Left lung (tissue), 10 donors: ENCODE results near the gene MOB3A. TPM values are rescaled to one million over a fixed set of nuclear protein-coding genes. Genes with fewer than 3 reads are reported as not detected.
A peak's percentile ranks its signal among the peaks of the same experiment; 100 is the strongest.

ENCODE experiments used
- ATAC-seq: fragments of 200-7000 bp; cut with Tn5 transposase; one replicate; pipeline ENCODE4 v1.9.1; 2020; ENCODE audit warnings: moderate library complexity
- DNase-seq, 4 donors: peaks; one replicate each; pipeline ENCODE4 v3.0.0-alpha.2; 2013 to 2020
- H3K27ac ChIP-seq, 2 donors: fragments of 200-600 bp; sonication (generic) in 1 of 2; one replicate each; pipeline versions ENCODE4 v1.5.0 to v1.8.0; 2020 to 2021
- H3K27me3 ChIP-seq, 2 donors: fragments of 200-600 bp; sonication (generic) in 1 of 2; one replicate each; pipeline versions ENCODE4 v1.5.0 to v1.8.0; 2020 to 2021
- H3K36me3 ChIP-seq, 2 donors: fragments of 200-600 bp; sonication (generic) in 1 of 2; one replicate each; pipeline versions ENCODE4 v1.5.0 to v1.8.0; 2020 to 2021
- H3K4me1 ChIP-seq, 2 donors: fragments of 200-600 bp; one replicate each; pipeline ENCODE4 v1.8.0; 2021
- H3K4me3 ChIP-seq, 2 donors: fragments of 200-600 bp; sonication (generic) in 1 of 2; one replicate each; pipeline versions ENCODE4 v1.5.0 to v1.8.0; 2020 to 2021; ENCODE audit warnings: mild to moderate bottlenecking in 1 of 2
- H3K9me3 ChIP-seq, 2 donors: fragments of 200-600 bp; sonication (generic) in 1 of 2; one replicate each; pipeline versions ENCODE4 v1.5.0 to v1.8.0; 2020 to 2021
- CTCF ChIP-seq, 2 donors: fragments of 200-600 bp; sonication (generic) in 1 of 2; IDR thresholded peaks; one replicate each; pipeline versions ENCODE4 v1.5.0 to v1.8.0; 2021; ENCODE audit warnings: antibody characterized with exemption in 2 of 2
- intact Hi-C, 2 donors: fragments of 100-400 bp; cut with DNase I; formaldehyde crosslinking; loops; one replicate each; pipeline versions ENCODE4 v1.11.2 to v1.14.2; 2022
- polyA plus RNA-seq, 6 donors: library from polyadenylated mRNA; unstranded; fragments of 120-200 nt; gene quantifications; one replicate each; pipeline ENCODE4 v1.2.1, GENCODE V29; 2013; ENCODE audit not compliant: insufficient read length in 6 of 6
- total RNA-seq, 2 donors: library from RNA; stranded (reverse); fragmentation: NEBNext Ultra II Directional; extraction: Animal tissue kit (Norgen Biotek cat#: 25700); gene quantifications; one replicate each; pipeline ENCODE4 v1.2.1, GENCODE V29; 2021
- donor health status: DM: no; HTN: yes; CAD: no.
- donor health status: DM: no; HTN: no; CAD: no.

Gene MOB3A
- total and polyA plus RNA-seq, 8 donors: 20.6 to 105 (median 25.4) TPM

GRCh38 chr19:2033825-2034159 is 62.3 kb downstream of the MOB3A start:
- no peak overlapping the region for H3K27ac ChIP-seq
- ATAC-seq: no peak
- H3K27me3 ChIP-seq: no peaks in the 10 kb centered on the region
- no peak for TF ChIP-seq CTCF (IDR thresholded peaks at IDR 0.05)
- H3K4me1 ChIP-seq: peaks cover 17 to 52% of the 10 kb centered on the region in 2 donors
- no peak overlapping the region for H3K4me3 ChIP-seq
- intact Hi-C loops: no loop called here
- no peak for DNase-seq
- H3K9me3 ChIP-seq: peaks cover 0 to 9% of the 10 kb centered on the region in 2 donors
- H3K36me3 ChIP-seq: peaks cover 0 to 14% of the 10 kb centered on the region in 2 donors

GRCh38 chr19:2033115-2033824 is 62.9 kb downstream of the MOB3A start:
- no peak for TF ChIP-seq CTCF (IDR thresholded peaks at IDR 0.05)

GRCh38 chr19:2032296-2032941 is 63.7 kb downstream of the MOB3A start:
- ATAC-seq: peak; percentile 93
- H3K4me3 ChIP-seq: peak overlapping the region in 1 of 2 donors; percentile 26
- peaks cover 25 to 66% of the 10 kb centered on the region in 2 donors for H3K4me1 ChIP-seq
- H3K9me3 ChIP-seq: peaks cover 0 to 9% of the 10 kb centered on the region in 2 donors
- H3K27me3 ChIP-seq: no peaks in the 10 kb centered on the region
- peak overlapping the region; percentile 92 to 95 for H3K27ac ChIP-seq
- intact Hi-C loops: no loop called here
- DNase-seq: peak in 3 of 4 donors; percentile 91 to 99 (median 97)
- peaks cover 0 to under 1% of the 10 kb centered on the region in 2 donors for H3K36me3 ChIP-seq
- TF ChIP-seq CTCF (IDR thresholded peaks at IDR 0.05): no peak

More at GRCh38 chr19:2033115-2033824, 62.9 kb downstream of the MOB3A start:
- H3K9me3 ChIP-seq: peaks cover 0 to 9% of the 10 kb centered on the region in 2 donors
- H3K27me3 ChIP-seq: no peaks in the 10 kb centered on the region
- H3K27ac ChIP-seq: peak overlapping the region; percentile 92 to 95
- DNase-seq (no peak), ATAC-seq (no peak)
- peaks cover 0 to 9% of the 10 kb centered on the region in 2 donors for H3K36me3 ChIP-seq
- H3K4me1 ChIP-seq: peaks cover 22 to 57% of the 10 kb centered on the region in 2 donors
- H3K4me3 ChIP-seq: peak overlapping the region in 1 of 2 donors; percentile 26
- intact Hi-C loops: no loop called here

- no peaks in the 10 kb centered on the region for H3K36me3 ChIP-seq
- no peak overlapping the region for H3K27ac ChIP-seq
- no peaks in the 10 kb centered on the region for H3K27me3 ChIP-seq
- no peak for TF ChIP-seq CTCF (IDR thresholded peaks at IDR 0.05)
- DNase-seq: peak in 2 of 4 donors; percentile 28 to 55
- no peak for ATAC-seq
- intact Hi-C loops: no loop called here
- no peak overlapping the region for H3K4me3 ChIP-seq
- peaks cover 0 to 4% of the 10 kb centered on the region in 2 donors for H3K9me3 ChIP-seq
- H3K4me1 ChIP-seq: peaks cover 21 to 49% of the 10 kb centered on the region in 2 donors
These were observed 68.8 kb downstream of the MOB3A start for GRCh38 chr19:2027361-2027760.

GRCh38 chr19:2026770-2027169 is 69.4 kb downstream of the MOB3A start:
- DNase-seq (no peak), ATAC-seq (no peak)
- intact Hi-C loops: no loop called here
- no peaks in the 10 kb centered on the region for H3K27me3 ChIP-seq
- H3K36me3 ChIP-seq: no peaks in the 10 kb centered on the region
- no peak for TF ChIP-seq CTCF (IDR thresholded peaks at IDR 0.05)
- H3K27ac ChIP-seq: no peak overlapping the region
- peaks cover 0 to 4% of the 10 kb centered on the region in 2 donors for H3K9me3 ChIP-seq
- H3K4me1 ChIP-seq: peaks cover 16 to 43% of the 10 kb centered on the region in 2 donors
- H3K4me3 ChIP-seq: no peak overlapping the region
